Adrenal gland (tissue), 12 donors: Measurements from ENCODE around the gene BUB1B. TPM values are rescaled to one million over a fixed set of nuclear protein-coding genes. Genes with fewer than 3 reads are reported as not detected.

ENCODE experiments used
- DNase-seq, 7 donors: peaks; one replicate each; pipeline ENCODE4 v3.0.0-alpha.2; 2019 to 2020
- H3K27ac ChIP-seq, 5 donors: fragments of 200-600 bp; sonication (generic) in 4 of 5; 1 replicate in 3 of 5; 2 replicates in 2 of 5; pipeline versions ENCODE4 v1.5.1 to v1.8.0; 2016 to 2020; ENCODE audit warnings: mild to moderate bottlenecking in 1 of 5
- H3K27me3 ChIP-seq: fragments of 200-600 bp; 2 replicates; pipeline ENCODE4 v1.8.0; 2021
- H3K36me3 ChIP-seq, 2 donors: fragments of 200-600 bp; replicated peaks in 1 of 2; 1 replicate in 1 of 2; 2 replicates in 1 of 2; pipeline versions ENCODE4 v1.5.1 to v1.8.0; 2018 to 2022
- H3K4me1 ChIP-seq, 2 donors: fragments of 200-600 bp; replicated peaks in 1 of 2; 1 replicate in 1 of 2; 2 replicates in 1 of 2; pipeline versions ENCODE4 v1.5.1 to v1.8.0; 2018 to 2021
- H3K4me3 ChIP-seq, 4 donors: fragments of 200-600 bp; sonication (generic) in 3 of 4; one replicate each; pipeline ENCODE4 v1.5.1; 2016 to 2018
- H3K9me3 ChIP-seq, 3 donors: fragments of 200-600 bp; sonication (generic) in 1 of 3; replicated peaks in 1 of 3; 1 replicate in 2 of 3; 2 replicates in 1 of 3; pipeline versions ENCODE4 v1.5.1 to v1.8.0; 2016 to 2021
- CTCF ChIP-seq, 6 experiments: fragments of 450-650 bp in 4 of 6; fragments of 200-600 bp in 2 of 6; sonication (generic) in 1 of 6; IDR thresholded peaks; 1 replicate in 5 of 6; 2 replicates in 1 of 6; pipeline versions ENCODE4 v1.5.1 to v1.8.0; 2016 to 2021; ENCODE audit warnings: antibody characterized with exemption in 6 of 6, mild to moderate bottlenecking in 2 of 6, moderate library complexity in 1 of 6
- POLR2A ChIP-seq, 2 donors: fragments of 450-650 bp; IDR thresholded peaks; one replicate each; pipeline ENCODE4 v1.6.1; 2017; ENCODE audit warnings: antibody characterized with exemption in 2 of 2, mild to moderate bottlenecking in 2 of 2, moderate library complexity in 1 of 2
- WGBS, 4 donors: extraction: QIAGEN DNeasy Blood & Tissue Kit in 2 of 4; methylation state at CpG; one replicate each; pipeline versions ENCODE4 v1.1.5 to v1.1.7; 2013 to 2017; 5-methylcytosine and 5-hydroxymethylcytosine counted together
- intact Hi-C, 2 donors: fragments of 100-400 bp; cut with DNase I; formaldehyde crosslinking; loops; one replicate each; pipeline versions ENCODE4 v1.14.1 to v1.15.0; 2022 to 2023
- polyA plus RNA-seq, 3 donors: library from polyadenylated mRNA; stranded (reverse); fragments of 200-250 nt in 2 of 3; fragments of 350-450 nt in 1 of 3; fragmentation: Illumina TruSeq in 1 of 3; extraction: RNeasy Lipid Tissue Mini Kit (QIAGEN cat#74804) in 1 of 3; gene quantifications; one replicate each; pipeline ENCODE4 v1.2.3, GENCODE V29; 2013 to 2014
- total RNA-seq, 9 donors: library from RNA; depleted of rRNA in 4 of 9; stranded (reverse); fragments of >200 nt in 4 of 9; fragments of 120-200 nt in 1 of 9; fragmentation: NEBNext Ultra II Directional in 1 of 9; extraction: Animal tissue kit (Norgen Biotek cat#: 25700) in 1 of 9; gene quantifications; one replicate each; pipeline versions ENCODE4 v1.1.0 to v1.2.4, GENCODE V29; 2013 to 2023
- donor health status: healthy with polysubstance abuse.
- donor health status: Bipolar disorder and iron deficiency.
- donor health status: DM: yes; HTN: yes; CAD: no.
- donor health status: DM: no; HTN: no; CAD: no.
- donor health status: DM: no; HTN: no; CAD: no.
- donor health status: DM: yes; HTN: yes; CAD: no.

The BUB1B gene
- total and polyA plus RNA-seq, 12 donors: 0.81 to 13.7 (median 2.6) TPM

GRCh38 chr15:40248006-40248783, 87.3 kb downstream of the BUB1B start:
- H3K4me3 ChIP-seq: no peak overlapping the region
- H3K27ac ChIP-seq: no peak overlapping the region
- H3K36me3 ChIP-seq: no peaks in the 10 kb centered on the region
- peaks cover 7 to 18% of the 10 kb centered on the region in 2 donors for H3K4me1 ChIP-seq
- peak in 2 of 7 donors; percentile 5 to 21 for DNase-seq
- no peaks in the 10 kb centered on the region for H3K9me3 ChIP-seq
- H3K27me3 ChIP-seq: no peaks in the 10 kb centered on the region
- WGBS, 4 donors: 76 to 96% (median 92%) methylated on average over 6 to 17 of the region's 17 CpGs
- TF ChIP-seq CTCF (IDR thresholded peaks at IDR 0.05) (no peak), POLR2A (IDR thresholded peaks at IDR 0.05) (no peak)
- intact Hi-C loops: no loop called here

DNA sequence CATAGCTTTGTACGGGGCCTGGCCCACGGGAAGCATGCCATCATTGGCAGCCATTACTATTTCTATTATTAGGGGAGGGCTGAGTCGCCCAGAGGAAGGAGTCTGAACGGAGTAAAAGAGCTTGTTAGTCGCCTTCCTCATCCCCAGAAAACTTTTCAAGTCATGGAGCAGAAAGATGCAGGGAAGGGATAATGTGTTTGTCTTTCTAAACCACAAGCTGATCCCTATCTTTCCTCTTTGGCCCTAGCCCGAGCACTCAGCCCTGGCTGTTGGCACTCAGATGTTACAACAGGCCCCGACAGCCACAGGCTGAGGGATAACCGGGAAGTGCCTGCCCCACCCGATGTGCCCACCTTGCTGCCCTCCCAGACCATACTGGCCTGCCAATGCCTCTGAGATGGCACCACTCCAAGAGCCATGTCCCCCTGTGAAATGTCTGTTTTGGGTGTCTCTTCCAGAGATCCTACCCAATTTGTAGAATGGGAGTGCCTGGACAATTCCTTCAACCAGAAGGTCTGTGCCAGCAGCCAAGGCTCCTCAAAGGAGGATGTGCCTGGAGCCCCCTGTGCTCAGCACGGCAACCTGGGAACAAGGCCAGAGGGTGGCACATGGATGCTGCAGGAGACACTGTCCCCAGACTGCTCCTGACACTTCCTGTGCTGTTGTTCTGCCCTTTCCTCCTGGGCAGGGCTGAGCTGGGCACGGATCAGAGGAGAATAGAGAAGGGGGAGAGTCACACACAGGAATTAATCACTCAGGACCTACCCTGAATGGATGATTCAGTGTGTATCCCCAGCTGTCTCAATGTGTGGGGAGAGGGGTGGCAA, 88.8 kb downstream of the BUB1B start:
- 68 to 73% (median 71%) methylated on average over 10 to 11 of the region's 11 CpGs for WGBS, 4 donors
- peak in 1 of 7 donors; percentile 10 for DNase-seq
- TF ChIP-seq POLR2A (IDR thresholded peaks at IDR 0.05): no peak
- no peak for TF ChIP-seq CTCF (IDR thresholded peaks at IDR 0.05)
- no peaks in the 10 kb centered on the region for H3K9me3 ChIP-seq
- no peak overlapping the region for H3K27ac ChIP-seq
- no peaks in the 10 kb centered on the region for H3K36me3 ChIP-seq
- peaks cover 11 to 29% of the 10 kb centered on the region in 2 donors for H3K4me1 ChIP-seq
- H3K27me3 ChIP-seq: no peaks in the 10 kb centered on the region
- intact Hi-C loops: no loop called here
- no peak overlapping the region for H3K4me3 ChIP-seq

DNA sequence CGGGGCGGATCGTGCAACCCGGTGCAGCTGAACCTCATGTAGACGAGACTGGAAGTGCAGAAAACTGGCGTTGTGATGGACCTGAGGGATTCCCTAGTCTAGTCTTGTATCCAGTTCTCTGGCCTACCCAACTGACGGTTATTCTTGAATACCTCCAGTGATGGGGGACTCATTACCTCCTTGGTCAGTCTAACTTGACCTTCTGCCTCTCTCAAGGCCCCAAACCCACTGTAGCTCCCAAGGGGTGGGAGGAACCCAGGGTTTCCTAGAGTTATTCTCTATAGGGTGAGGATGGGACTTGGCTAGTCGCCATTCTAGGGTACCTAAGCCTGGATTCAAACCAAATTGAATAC, 89.4 kb downstream of the BUB1B start:
- Histone ChIP-seq H3K4me1 (peaks cover 11 to 29% of the 10 kb centered on the region in 2 donors), H3K9me3 (no peaks in the 10 kb centered on the region), H3K27me3 (no peaks in the 10 kb centered on the region), H3K36me3 (no peaks in the 10 kb centered on the region), H3K4me3 (no peak overlapping the region), H3K27ac (no peak overlapping the region)
- 94 to 97% (median 95%) methylated on average over 8 of the region's 8 CpGs for WGBS, 4 donors
- DNase-seq: no peak
- no peak for TF ChIP-seq POLR2A (IDR thresholded peaks at IDR 0.05)
- TF ChIP-seq CTCF (IDR thresholded peaks at IDR 0.05): no peak
- intact Hi-C loops: no loop called here

DNA sequence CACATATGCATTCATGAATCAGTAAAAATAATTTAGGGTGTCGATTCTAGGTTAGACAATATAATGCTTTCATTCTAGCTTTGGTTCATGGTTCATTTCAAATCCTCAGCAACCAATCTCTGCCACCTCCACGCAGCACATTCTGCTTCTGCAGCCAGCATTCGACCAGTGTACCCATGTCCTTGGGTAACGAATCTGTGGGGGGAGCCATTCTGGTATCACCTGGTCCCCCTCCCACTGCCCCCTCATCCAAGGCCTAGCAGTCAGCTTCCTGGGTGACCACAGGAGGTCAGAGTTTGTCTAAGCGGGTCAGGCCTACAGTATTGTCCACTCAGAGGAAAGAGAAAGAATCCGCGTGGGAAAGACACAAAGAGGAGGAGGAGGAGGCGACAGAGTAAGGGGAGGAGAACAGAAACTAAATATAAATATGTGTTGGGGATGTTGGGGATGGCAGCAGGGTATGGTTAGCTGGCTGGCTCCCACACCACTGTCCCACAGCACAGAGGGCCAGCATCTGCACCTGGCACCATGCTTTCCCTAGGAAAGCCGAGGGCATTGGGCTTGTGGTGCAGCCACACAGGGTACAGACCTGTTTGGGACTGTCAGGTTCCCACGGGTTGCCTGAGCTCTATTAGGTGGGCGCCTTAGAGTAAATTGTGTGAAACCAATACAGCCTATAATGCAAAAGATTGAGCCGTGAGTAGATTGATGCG, 90.1 kb downstream of the BUB1B start:
- WGBS, 4 donors: 81 to 85% (median 82%) methylated on average over 13 of the region's 13 CpGs
- peak overlapping the region in 2 of 5 donors; percentile 8 to 26 for H3K27ac ChIP-seq
- no peaks in the 10 kb centered on the region for H3K9me3 ChIP-seq
- DNase-seq: no peak
- no peak overlapping the region for H3K4me3 ChIP-seq
- H3K27me3 ChIP-seq: no peaks in the 10 kb centered on the region
- no peaks in the 10 kb centered on the region for H3K36me3 ChIP-seq
- no peak for TF ChIP-seq CTCF (IDR thresholded peaks at IDR 0.05)
- no peak for TF ChIP-seq POLR2A (IDR thresholded peaks at IDR 0.05)
- H3K4me1 ChIP-seq: peaks cover 11 to 29% of the 10 kb centered on the region in 2 donors
- intact Hi-C loops: no loop called here
